A673 (cell line): ENCODE results near the gene FGFR2. TPM values are rescaled to one million over a fixed set of nuclear protein-coding genes. Genes with fewer than 3 reads are reported as not detected.
A peak's percentile ranks its signal among the peaks of the same experiment; 100 is the strongest.

Experiments used
- BruUV-seq: library from RNA; stranded (reverse); fragments of 400-500 nt; replicated peaks from 2 replicates; lab custom pipeline; 2021; lab: Mats Ljungman, UMichigan
- CTCF ChIA-PET: fragments of 300-600 bp; sonication (Branson Sonifier 250); formaldehyde crosslinking; loops from one replicate; lab custom pipeline; 2022; ENCODE audit warnings: antibody characterized with exemption; lab: Charles Lee
- POLR2A ChIA-PET: fragments of 300-600 bp; sonication (Branson Sonifier 250); formaldehyde crosslinking; loops from one replicate; lab custom pipeline; 2022; ENCODE audit warnings: antibody characterized with exemption; ENCODE audit not compliant: low non-redundant PET; lab: Charles Lee
- DNase-seq: peaks from one replicate; pipeline ENCODE4 v3.0.0-alpha.2; 2015; ENCODE audit warnings: low spot score
- H3K27ac ChIP-seq: fragments of 200-600 bp; sonication (generic); 2 replicates; pipeline ENCODE4 v1.5.1; 2016; ENCODE audit warnings: mixed run types, low read depth, mild to moderate bottlenecking, mixed read lengths, antibody characterized with exemption, low read length; ENCODE audit not compliant: poor library complexity, severe bottlenecking
- H3K27me3 ChIP-seq: fragments of 200-600 bp; sonication (generic); replicated peaks from 2 replicates; pipeline ENCODE4 v1.6.1; 2017; ENCODE audit warnings: mixed run types, low read depth, mild to moderate bottlenecking, mixed read lengths, antibody characterized with exemption, low read length; ENCODE audit not compliant: insufficient read depth, poor library complexity
- H3K36me3 ChIP-seq: fragments of 200-600 bp; sonication (generic); 2 replicates; pipeline ENCODE4 v1.6.1; 2016; ENCODE audit warnings: mixed run types, mild to moderate bottlenecking, mixed read lengths, antibody characterized with exemption, low read length; ENCODE audit not compliant: insufficient read depth, poor library complexity, severe bottlenecking
- H3K4me1 ChIP-seq: fragments of 200-600 bp; sonication (generic); 2 replicates; pipeline ENCODE4 v1.6.1; 2017; ENCODE audit warnings: mixed run types, mild to moderate bottlenecking, mixed read lengths, antibody characterized with exemption, low read length; ENCODE audit not compliant: insufficient read depth, poor library complexity, severe bottlenecking
- H3K4me3 ChIP-seq: fragments of 200-600 bp; sonication (generic); 2 replicates; pipeline ENCODE4 v1.5.1; 2016; ENCODE audit warnings: low read depth, mixed run types, mild to moderate bottlenecking, mixed read lengths, low read length; ENCODE audit not compliant: poor library complexity, severe bottlenecking
- H3K9me3 ChIP-seq: fragments of 200-600 bp; sonication (generic); 2 replicates; pipeline ENCODE4 v1.6.1; 2016; ENCODE audit warnings: mixed run types, low read depth, mild to moderate bottlenecking, mixed read lengths, antibody characterized with exemption, low read length; ENCODE audit not compliant: poor library complexity, severe bottlenecking
- EZH2 ChIP-seq: fragments of 200-600 bp; sonication (generic); IDR thresholded peaks from 2 replicates; pipeline ENCODE4 v1.6.1; 2017; ENCODE audit warnings: borderline replicate concordance, low read depth, mild to moderate bottlenecking, mixed read lengths, antibody characterized with exemption, low read length; ENCODE audit not compliant: poor library complexity, severe bottlenecking
- intact Hi-C: fragments of 100-400 bp; cut with micrococcal nuclease; formaldehyde crosslinking; loops from one replicate; pipeline ENCODE4 v1.10.0; 2022; ENCODE audit not compliant: unreplicated experiment
- total RNA-seq: library from RNA; stranded (reverse); gene quantifications from 2 replicates; pipeline ENCODE4 v1.2.3, GENCODE V29; 2021
- TF ChIP-seq, protein P1 (sequence below): fragments of 300-800, 200-600 bp; sonication (generic); conservative IDR thresholded peaks from 2 replicates; pipeline ENCODE4 v1.5.1; 2017; ENCODE audit warnings: low read depth, mild to moderate bottlenecking, antibody characterized with exemption, low read length, moderate library complexity, mixed read lengths

FGFR2 gene
- total RNA-seq, 1 experiment from 2014 or later, result 0.60 TPM

DNA sequence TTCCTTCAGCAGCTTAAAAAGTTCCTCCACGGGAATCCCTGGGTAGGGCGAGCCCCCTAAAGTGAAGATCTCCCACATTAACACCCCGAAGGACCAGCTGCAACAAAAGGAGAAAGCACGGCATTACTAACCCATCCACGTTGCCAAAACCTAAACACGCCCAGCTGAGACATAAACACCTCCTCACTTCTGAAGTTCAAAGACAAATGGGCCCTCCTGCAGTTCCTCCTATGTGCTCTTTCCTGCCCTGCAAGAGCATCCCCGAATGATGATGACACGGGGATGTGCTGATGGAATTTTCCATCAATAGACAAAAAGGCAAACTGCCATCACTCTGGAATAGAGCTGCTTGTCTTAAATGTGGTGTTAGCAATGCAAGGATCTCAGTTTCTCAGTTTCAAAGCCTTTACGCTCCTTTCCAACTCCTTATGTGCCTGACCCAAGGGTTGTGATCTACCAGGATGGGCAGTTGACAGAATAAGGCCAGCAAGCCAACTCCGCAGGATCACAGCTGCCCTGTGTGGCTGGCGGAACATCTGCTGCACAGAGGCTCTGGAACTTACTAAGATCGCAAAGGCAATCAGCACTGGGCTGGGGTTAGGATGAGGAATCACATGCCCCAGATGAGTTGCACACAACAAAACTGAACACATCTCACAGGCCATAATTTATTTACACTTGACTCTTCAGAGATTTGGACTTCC lies 112.7 kb downstream of the FGFR2 start:
- BruUV-seq, result no TSS peak

DNA sequence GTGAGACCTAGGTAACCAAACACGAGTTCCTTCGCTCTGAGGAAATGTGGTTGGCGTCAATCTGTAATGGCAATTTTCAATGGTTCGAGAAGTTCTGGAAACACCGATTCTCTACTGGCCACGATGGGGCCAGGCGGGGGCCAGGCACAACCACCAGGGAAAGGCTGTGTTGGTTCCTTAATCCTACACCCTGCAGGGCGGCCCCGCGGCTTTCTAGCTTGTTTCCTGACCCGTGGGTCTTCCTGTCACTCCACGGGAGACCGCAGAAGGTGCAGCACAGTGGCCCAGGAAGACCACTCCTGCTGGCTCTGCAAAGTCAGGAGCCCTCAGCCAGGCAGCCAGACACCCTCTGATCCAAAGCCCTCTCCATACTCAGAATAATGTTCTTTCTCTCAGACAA lies 113.4 kb downstream of the FGFR2 start:
- no peak overlapping the region for H3K27ac ChIP-seq
- H3K27me3 ChIP-seq, result peaks cover 46% of the 10 kb centered on the region
- intact Hi-C loops, result no loop called here
- H3K4me1 ChIP-seq, result no peaks in the 10 kb centered on the region
- TF ChIP-seq, protein P1, sequence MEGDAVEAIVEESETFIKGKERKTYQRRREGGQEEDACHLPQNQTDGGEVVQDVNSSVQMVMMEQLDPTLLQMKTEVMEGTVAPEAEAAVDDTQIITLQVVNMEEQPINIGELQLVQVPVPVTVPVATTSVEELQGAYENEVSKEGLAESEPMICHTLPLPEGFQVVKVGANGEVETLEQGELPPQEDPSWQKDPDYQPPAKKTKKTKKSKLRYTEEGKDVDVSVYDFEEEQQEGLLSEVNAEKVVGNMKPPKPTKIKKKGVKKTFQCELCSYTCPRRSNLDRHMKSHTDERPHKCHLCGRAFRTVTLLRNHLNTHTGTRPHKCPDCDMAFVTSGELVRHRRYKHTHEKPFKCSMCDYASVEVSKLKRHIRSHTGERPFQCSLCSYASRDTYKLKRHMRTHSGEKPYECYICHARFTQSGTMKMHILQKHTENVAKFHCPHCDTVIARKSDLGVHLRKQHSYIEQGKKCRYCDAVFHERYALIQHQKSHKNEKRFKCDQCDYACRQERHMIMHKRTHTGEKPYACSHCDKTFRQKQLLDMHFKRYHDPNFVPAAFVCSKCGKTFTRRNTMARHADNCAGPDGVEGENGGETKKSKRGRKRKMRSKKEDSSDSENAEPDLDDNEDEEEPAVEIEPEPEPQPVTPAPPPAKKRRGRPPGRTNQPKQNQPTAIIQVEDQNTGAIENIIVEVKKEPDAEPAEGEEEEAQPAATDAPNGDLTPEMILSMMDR, result no peak
- no peak for TF ChIP-seq EZH2
- no peak for DNase-seq
- POLR2A ChIA-PET, result no interaction called here
- H3K36me3 ChIP-seq, result no peaks in the 10 kb centered on the region
- no TSS peak for BruUV-seq
- H3K4me3 ChIP-seq, result no peak overlapping the region
- CTCF ChIA-PET, result no interaction called here
- no peaks in the 10 kb centered on the region for H3K9me3 ChIP-seq

More for the DNA sequence above, 112.7 kb downstream of the FGFR2 start:
- Histone ChIP-seq H3K4me3 (no peak overlapping the region), H3K27ac (no peak overlapping the region), H3K9me3 (no peaks in the 10 kb centered on the region), H3K36me3 (no peaks in the 10 kb centered on the region), H3K4me1 (no peaks in the 10 kb centered on the region), H3K27me3 (peaks cover 38% of the 10 kb centered on the region)
- TF ChIP-seq EZH2, result no peak
- TF ChIP-seq, protein P1, result no peak
- intact Hi-C loops, result no loop called here
- ChIA-PET POLR2A (no interaction called here), CTCF (no interaction called here)
- no peak for DNase-seq

DNA sequence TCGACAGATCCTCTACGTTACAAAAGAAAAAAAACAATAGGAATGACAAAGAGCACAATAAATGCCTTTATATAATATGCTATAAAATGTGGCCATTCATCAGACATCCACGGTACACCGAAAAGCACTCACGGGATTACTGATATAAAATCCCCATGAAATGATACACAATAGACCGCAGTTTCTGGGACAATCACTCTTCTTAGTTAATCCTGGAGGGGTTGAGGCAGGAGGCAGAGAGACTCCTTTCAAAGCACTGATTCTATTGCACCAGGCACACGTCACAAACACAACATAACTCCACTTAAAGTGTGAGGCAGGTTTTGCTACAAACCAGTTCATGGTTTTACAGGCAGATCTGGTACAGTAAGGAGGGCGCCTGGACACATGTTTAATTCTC lies 113.8 kb downstream of the FGFR2 start:
- no peak overlapping the region for H3K27ac ChIP-seq
- CTCF ChIA-PET, result no interaction called here
- BruUV-seq, result no TSS peak

More for the DNA sequence above, 113.8 kb downstream of the FGFR2 start:
- Histone ChIP-seq H3K9me3 (no peaks in the 10 kb centered on the region), H3K4me1 (no peaks in the 10 kb centered on the region), H3K4me3 (no peak overlapping the region), H3K27me3 (peaks cover 50% of the 10 kb centered on the region), H3K36me3 (no peaks in the 10 kb centered on the region)
- POLR2A ChIA-PET, result no interaction called here
- TF ChIP-seq, protein P1, result no peak
- TF ChIP-seq EZH2, result no peak
- DNase-seq, result peak; percentile 12
- intact Hi-C loops, result no loop called here
